Renal cortex interstitium (tissue), 11 donors: Measurements from ENCODE around the gene DCAF6. TPM values are rescaled to one million over a fixed set of nuclear protein-coding genes. Genes with fewer than 3 reads are reported as not detected.

ENCODE experiments used
- DNase-seq, 11 donors: peaks; one replicate each; pipeline ENCODE4 v3.0.0-alpha.2; 2013; ENCODE audit warnings: low read depth in 9 of 11, low spot score in 4 of 11; ENCODE audit errors: extremely low read depth in 1 of 11
- polyA plus RNA-seq, 3 donors: library from polyadenylated mRNA; unstranded; fragments of 120-200 nt; gene quantifications; one replicate each; pipeline ENCODE4 v1.2.1, GENCODE V29; 2013; ENCODE audit not compliant: insufficient read length in 3 of 3

Gene DCAF6
- polyA plus RNA-seq, 3 donors, result 79.2 to 85.6 (median 83.0) TPM

DNA sequence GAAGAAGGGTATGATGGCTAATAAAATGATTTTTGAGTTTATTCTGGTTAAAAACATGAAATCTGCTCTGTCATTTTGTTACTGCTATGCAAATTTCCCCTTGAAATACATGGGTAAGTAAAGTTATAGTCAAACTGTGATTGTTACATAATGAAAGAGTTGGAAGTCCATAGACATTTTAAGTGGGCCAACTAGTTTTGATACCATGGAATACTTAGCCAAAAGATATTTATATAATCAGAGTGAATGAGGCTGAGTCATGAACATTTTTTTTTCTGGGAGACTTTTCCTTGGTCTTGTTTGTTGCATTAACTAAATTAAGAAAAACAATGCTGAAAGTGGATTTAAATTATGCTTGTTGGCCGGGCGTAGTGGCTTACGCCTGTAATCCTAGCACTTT, 58.6 kb downstream of the DCAF6 start:
- no peak for DNase-seq

DNA sequence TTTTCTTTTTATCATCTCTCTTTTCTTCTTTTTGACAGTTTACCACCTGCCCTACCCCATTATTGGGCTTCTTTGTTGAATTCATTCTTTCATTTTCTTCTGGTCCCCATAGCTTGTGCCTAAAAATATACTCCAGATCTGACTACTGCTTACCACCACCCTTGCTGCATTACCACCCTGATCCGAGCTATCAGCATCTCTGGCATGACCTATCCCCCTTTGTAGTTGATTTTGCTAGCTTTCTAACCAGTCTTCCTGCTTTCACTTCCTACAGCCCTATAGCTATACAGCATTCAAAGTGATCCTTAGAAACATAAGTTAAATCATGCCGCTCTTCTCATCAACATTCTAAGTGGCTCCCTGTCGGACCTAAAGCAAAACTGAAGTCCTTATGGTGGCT, 59.8 kb downstream of the DCAF6 start:
- DNase-seq, result no peak

DNA sequence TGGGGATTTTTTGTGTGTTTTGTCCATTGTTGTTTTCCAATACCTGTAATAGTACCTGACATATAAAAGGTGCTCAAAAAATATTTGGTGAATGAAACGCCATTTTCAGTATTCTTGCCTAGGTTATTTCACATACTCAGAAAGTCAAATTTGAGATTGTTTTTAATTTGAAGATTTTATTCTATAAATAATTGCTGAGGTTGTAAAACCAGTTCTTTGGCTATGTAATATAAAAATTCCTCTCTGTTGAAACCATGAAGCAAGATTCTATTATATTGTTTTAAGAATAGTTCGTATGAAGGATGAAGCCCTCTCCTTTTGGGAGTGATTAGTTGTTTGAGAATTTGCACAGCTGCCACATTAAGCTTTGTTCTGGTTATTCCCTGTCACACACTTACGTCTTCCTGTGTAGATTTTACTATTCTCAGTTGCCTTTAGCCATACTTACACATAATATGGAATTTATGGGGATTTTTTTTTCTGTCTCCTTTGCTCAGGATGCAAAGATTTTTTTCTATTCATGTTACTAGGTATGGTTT, 60.6 kb downstream of the DCAF6 start:
- peak in 2 of 11 donors; percentile 1 to 5 for DNase-seq

DNA sequence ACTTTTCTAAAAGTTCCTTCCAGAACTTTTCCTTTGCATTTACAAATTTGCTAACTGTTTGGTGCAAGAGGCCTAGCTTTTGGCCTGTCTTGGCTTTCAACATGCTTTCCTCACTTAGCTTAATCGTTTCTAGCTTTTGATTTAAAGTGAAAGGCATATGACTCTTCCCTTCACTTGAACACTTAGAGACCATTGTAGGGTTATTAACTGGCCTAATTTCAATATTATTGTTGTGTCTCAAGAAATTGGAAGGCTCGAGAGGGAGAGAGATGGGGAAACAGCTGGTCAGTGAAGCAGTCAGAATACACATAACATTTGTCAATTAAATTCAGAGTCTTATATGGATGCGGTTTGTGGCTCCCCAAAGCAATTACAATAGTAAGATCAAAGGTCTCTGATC, 63.4 kb downstream of the DCAF6 start:
- DNase-seq, result no peak

DNA sequence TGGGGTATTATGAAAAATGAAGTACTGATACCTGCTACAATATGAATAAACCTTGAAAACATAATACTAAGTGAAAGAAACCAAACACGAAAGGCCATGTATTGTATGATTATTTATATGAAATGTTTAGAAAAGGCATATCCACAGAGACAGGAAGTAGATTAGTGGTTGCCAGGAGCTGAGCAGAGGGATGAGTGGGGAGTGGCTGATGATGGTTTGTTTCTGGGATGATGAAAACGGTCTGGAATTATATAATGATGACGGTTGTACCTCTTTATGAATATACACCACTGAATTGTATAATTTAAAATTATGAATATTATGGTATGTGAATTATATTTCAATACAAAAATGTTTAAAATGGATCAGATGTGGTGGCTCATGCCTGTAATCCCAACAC, 64.2 kb downstream of the DCAF6 start:
- no peak for DNase-seq

DNA sequence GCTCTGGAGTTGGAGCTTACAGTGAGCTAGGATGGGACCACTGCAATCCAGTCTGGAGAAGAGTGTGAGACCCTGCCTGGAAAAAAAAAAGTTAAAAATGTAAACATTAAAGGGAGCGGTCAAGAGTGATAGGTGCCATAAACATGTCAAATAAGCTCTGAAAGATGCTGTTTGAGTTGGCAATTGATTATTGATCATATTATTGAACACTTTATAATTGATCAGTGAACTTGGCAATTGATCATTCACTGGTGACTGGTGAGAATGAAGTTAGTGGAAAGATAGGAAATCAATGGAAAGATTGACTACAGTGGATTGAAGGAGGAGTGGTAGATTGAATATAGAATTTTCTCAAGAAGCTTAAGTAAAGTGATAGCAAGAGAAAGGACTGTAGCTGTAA, 64.7 kb downstream of the DCAF6 start:
- DNase-seq, result no peak

DNA sequence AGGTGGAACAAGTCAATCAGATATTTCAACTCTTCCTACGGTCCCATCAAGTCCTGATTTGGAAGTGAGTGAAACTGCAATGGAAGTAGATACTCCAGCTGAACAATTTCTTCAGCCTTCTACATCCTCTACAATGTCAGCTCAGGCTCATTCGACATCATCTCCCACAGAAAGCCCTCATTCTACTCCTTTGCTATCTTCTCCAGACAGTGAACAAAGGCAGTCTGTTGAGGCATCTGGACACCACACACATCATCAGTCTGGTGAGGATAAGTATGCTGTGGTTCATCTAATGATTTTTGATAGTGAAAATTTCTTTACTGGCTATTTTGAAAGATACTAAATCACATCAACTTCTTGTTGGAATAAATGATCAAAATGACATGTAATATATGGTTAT, 68.0 kb downstream of the DCAF6 start:
- no peak for DNase-seq

DNA sequence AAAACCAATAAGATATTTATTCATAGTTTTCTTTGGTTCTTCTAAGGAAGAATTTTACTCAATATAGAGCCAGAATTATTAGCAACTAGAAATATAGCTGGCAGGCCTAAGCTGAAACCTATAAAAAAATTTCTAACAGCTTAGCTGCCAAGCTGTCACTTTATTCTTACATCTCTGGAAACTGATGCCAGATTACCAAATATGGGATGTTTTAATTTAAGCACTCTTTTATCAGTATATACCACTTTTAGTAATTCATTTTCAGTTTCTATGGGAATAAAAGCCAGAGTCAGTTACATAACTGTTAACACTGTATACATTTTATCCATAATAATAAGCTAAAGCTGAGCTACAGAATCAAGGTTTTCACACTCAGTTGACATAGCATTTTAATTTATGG, 69.0 kb downstream of the DCAF6 start:
- no peak for DNase-seq

DNA sequence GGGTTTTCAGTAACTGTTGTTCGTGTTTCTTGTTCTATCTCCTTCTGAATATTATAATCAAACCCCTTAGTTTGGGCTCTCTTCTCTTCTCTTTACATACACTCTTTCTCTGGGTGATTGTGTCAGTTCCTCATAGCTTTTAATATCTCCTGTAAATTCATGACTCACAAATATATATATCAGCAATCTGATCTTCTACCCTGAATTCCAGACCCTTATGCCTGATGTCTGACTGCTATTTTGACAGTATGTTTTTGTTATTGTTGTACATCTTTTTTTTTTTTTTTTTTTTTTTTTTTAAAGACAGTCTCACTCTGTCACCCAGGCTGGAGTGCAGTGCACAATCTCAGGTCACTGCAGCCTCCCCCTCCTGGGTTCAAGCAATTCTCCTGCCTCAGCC, 71.2 kb downstream of the DCAF6 start:
- no peak for DNase-seq

DNA sequence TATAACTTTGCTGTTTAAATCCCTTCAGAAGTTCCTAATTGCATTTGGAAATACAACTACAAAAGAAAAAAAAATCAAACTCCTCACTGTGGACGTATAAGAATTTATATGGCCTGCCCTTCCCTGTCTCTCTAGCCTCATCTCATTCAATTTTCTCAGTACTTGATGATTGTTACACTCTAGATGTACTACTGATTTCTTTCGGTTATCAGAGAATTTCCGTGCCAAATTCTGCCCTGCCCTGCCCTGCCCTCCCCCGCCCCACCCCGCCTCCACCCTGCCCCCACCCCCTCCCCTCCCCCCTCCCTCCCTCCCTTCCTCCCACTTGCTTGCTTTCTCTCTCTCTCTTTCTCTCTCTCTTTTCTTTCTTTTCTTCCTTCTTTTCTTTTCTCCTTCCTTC, 72.1 kb downstream of the DCAF6 start:
- DNase-seq, result no peak

DNA sequence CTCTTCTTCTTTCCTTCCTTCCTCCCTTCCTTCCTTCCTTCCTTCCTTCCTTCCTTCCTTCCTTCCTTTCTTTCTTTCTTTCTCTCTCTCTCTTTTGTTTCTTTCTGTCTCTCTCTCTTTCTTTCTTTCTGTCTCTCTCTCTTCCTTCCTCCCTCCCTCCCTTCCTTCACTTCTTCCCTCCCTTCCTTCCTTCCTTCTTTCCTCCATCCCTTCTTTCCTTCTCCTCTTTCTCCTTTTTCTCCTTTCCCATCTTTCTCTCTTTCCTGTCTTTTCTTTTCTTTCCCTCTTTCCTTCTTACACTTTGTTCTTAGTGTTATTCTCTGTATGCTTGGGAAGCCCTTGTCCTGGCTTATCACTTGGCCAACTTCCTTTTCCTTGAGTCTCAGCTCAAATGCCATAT, 72.8 kb downstream of the DCAF6 start:
- DNase-seq, result no peak

DNA sequence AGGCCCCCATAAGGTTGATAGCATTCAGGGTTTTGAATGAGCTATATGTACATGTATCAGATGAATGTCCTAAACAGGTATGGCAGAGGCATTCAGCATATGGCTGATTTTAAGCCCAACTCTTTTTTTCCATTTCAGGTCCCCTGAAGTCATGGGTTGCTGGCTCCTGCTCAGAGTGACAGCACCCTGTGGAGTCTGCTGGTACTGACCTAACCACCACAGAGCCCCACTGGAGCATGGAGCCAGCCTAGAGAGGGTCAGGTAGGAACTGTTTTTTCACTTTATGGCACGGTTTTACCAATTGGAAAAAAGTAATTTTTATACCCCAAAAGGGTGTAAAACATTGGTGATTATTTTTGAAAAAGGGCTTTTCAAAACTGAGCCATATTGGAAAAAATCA, 82.9 kb downstream of the DCAF6 start:
- DNase-seq, result no peak

DNA sequence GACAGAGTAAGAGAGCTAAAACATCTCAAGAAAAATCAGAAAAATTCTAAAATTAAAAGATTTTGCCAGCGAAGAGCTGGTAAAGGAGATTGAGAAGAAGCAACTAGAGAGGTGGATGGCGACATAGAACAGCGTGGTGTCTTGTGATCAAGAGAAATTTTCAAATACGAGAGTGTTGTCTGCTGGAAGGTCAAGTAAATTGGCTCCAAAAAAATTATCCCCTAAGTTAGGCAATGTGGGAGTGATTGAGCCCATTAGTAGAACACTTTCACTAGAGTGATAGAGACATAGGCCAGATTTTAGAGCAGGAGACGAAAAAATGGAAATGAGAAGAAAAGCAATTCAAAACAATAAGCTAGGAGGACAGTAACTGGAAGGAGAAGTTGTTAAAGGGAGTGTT, 94.7 kb downstream of the DCAF6 start:
- DNase-seq, result no peak

DNA sequence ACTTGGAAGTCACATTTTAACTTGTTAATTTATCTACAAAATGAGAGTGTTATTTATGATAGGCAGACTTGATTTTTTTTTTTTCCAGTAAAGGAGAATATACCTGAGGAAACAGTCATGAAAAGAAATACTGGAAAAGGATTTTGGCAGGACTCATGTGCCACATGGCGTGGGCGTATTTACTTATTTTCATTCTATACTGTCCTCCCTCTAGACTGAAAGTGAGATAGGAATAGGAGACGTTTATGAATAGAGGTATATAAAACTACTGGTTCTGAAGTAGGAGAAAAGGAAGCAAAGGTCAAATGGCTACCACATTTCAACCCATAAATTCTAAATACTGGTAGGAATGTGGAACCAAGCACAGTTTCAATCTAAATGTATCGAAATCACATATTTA, 95.1 kb downstream of the DCAF6 start:
- DNase-seq, result no peak

DNA sequence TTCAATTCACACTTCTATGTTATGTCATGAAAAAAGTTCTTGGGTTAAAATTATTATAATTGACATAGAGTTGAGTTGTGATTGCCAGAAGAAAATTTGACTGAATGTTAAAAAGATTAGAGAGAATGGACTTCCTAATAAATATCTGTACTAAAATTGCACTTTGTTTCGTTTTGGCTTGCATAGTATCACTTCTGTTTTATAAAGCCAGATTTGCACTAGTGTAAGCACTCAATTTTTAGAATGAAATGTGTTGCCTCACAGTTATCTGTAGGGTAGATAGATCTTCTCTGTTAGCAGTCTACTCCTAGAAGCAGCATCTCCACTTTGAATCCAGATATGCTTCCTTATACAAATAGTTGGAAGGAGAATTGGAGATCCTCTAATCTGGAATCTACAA, 95.5 kb downstream of the DCAF6 start:
- no peak for DNase-seq

DNA sequence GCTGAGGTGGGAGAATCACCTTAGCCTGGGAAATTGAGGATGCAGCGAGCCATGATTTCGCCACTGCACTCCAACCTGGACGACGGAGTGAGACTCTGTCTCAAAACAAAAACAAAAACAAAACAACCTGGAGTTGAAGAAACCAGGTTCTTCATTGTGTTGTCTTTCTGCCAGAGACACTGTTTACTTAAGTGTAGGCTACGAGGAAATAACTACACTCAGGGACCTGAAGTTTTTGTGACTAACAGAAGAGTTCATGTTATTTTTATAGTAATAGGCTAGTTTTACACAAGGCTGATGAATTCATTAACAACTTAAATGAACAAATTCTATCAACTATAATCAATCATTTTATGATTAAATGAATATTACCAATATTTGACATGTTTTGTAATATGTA, 98.9 kb downstream of the DCAF6 start:
- DNase-seq, result no peak

DNA sequence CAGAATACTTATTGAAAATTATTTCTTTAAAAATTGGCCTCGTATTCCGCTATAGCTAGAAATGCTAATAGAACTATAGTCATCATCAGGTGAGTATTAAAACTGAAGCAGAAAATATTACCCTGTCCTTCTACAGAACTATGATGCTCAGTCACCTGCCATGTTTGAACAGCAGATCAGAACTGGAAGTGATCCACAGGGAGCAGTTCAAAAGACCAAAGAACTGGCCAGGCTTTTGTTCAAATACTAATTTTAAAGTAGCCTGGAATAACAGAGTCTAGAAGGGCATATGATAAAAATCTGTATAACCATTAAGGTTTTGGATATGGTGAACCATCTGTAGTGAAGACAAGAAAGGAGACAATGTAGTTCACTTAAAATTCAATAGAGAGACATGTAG, 105.9 kb downstream of the DCAF6 start:
- no peak for DNase-seq

DNA sequence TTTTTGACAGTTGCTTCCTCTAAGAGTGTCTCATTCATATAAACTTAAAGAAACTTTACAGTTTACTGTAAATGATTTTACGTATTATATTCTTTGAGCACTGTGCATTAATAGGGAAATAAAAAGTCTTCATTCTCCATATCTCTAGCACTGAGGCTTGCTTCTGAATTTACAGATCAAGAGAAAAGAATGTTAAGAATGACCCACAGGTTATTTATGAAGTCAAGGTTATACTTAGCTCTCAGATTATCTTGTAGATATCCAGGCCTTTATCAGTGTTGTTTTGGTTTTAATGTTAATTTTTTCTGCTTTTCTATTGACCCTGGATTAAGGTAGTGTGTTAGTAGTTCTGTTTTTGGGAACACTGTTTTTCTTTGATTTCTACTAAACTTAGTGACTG, 108.8 kb downstream of the DCAF6 start:
- DNase-seq, result no peak

DNA sequence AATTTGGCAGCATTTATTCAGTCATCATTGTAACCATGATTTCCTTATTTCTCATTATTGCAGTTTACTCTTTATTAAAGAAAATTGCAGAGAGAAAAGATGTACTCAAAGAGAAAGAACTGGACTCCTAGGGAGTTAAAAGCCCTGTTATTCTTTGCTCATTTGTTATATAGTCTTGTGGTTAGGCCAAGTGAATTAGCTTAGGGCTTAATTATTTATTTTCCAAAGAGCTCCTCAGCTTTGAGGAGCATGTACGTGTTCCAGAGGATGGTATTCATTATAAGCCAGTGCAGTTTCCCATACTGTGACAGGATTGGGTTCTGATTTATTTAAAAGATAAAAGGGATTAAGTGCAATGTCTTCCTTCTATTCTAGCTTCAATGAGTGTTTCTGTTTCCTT, 113.8 kb downstream of the DCAF6 start:
- DNase-seq, result no peak

DNA sequence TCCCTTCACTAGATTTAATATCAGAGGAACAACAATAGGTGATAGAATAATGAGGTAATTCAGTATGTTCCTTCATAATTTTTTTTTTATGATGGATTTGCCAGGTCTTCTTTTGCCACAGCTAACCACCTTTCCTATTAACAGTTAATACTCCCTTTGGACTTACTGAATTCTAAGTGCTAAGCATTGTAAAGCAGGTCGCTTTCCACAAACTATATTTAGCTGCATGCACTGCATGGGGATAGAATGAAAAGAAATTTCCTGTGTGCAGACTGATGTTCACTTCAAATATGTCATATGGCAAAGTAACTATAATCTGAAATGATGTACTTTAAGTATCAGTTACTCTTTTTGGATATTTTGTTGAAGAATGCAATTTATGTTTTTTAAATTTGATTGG, 114.4 kb downstream of the DCAF6 start:
- no peak for DNase-seq

DNA sequence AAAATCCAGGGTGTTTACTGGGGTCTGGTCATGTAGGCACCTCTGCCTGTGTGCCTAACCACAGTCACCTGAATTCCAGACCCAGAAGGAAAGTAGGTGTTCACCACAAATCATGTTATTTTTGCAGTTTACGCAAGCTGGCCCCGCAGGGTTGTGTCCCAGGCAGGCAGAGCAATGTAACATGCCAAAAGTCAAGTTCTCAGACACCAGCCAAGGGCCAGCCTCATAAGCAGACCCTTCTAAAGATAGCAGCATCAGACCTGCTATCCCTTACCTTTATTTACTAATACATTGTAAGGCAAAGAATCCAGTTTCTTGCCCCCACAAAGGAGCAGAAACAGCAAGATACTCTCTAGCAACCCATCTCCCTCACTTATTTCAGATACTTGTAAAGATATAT, 117.2 kb downstream of the DCAF6 start:
- no peak for DNase-seq

DNA sequence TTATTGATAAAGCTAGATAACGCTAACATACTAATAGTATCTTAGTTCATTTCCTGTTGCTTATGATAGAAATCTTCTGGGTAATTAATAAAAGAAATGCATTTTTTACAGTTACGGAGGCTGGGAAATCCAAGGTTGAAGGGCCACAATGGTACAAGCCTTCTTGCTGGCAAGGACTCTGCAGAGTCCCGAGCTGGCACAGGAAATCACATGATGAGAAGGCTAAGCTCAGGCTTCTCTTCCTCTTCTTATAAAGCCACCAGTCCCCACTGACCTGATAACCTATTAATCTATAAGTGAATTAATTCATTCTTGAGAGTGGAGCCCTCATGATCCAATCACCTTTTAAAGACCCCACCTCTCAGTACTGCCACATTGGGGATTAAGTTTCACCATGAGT, 117.6 kb downstream of the DCAF6 start:
- DNase-seq, result no peak
